Measurements from ENCODE around the gene U2AF2.

- TF ChIP-seq EZH2 (IDR thresholded peaks at IDR 0.05; ENCODE audit: insufficient read depth, poor library complexity, severe bottlenecking) (no peak), EZH2phosphoT487 (IDR thresholded peaks at IDR 0.05; ENCODE audit: insufficient read depth, low read depth) (no peak)
Observed at GRCh38 chr19:55660991-55661390, 6.2 kb downstream of the U2AF2 start.

All from GM23248 (cell line).